IgD-negative memory B cell (primary cell): ENCODE measurements around the gene ABCA1. TPM values are rescaled to one million over a fixed set of nuclear protein-coding genes. Genes with fewer than 3 reads are reported as not detected.
"Not testable (repeated sequence)": the region's sequence is repeated elsewhere in the genome, so short reads cannot be mapped to it uniquely, and the experiment has no call there.

Experiments
- H3K27ac Mint-ChIP-seq, 3 donors: one replicate each; pipeline ENCODE4 v1.8.0; 2020 to 2022; ENCODE audit warnings: mild to moderate bottlenecking in 3 of 3, mixed read lengths in 3 of 3, moderate library complexity in 1 of 3
- H3K27me3 Mint-ChIP-seq: one replicate; pipeline ENCODE4 v1.8.0; 2021; ENCODE audit warnings: mixed read lengths
- H3K36me3 Mint-ChIP-seq: one replicate; pipeline ENCODE4 v1.8.0; 2020; ENCODE audit warnings: mild to moderate bottlenecking, mixed read lengths
- H3K4me1 Mint-ChIP-seq, 3 donors: one replicate each; pipeline ENCODE4 v1.8.0; 2020 to 2022; ENCODE audit warnings: mixed read lengths in 3 of 3, mild to moderate bottlenecking in 1 of 3
- H3K4me3 Mint-ChIP-seq, 4 donors: one replicate each; pipeline ENCODE4 v1.8.0; 2020 to 2022; ENCODE audit warnings: mild to moderate bottlenecking in 4 of 4, mixed read lengths in 4 of 4, moderate library complexity in 3 of 4
- H3K9me3 Mint-ChIP-seq, 3 donors: one replicate each; pipeline ENCODE4 v1.8.0; 2020 to 2021; ENCODE audit warnings: mixed read lengths in 3 of 3, mild to moderate bottlenecking in 1 of 3
- polyA plus RNA-seq: library from polyadenylated mRNA; unstranded; fragments of 300-500 nt; fragmentation: Illumina TruSeq; gene quantifications from one replicate; pipeline ENCODE4 v1.2.3, GENCODE V29; 2021

ABCA1 gene
- 1.3 TPM for polyA plus RNA-seq

GRCh38 chr9:104927912-104928740, at the start of gene ABCA1:
Gene ABCA1, minus strand, starts transcription at chr9:104928155. Its CDS starts 24,476 bp downstream, at chr9:104903679.
- H3K4me1 Mint-ChIP-seq: peaks cover 25% of the 10 kb centered on the region in 3 donors

DNA sequence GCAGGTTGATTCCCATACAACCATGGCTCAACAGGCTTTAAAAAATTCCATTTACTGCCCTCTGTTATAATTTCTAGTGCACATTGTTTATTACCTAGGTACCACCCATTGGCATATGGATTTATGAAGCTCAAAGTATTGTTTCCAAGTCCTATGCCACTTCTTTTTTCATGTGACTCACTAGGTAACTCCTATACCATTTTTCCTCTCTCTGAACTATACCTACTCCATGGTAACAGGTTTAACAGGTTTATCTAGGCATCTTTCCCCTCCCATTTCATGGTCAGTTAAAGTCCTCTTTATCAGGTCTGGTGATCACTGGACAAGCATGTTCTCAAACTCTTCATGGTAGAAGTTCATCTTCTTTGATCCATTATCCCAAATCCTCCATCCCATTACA, 49.6 kb upstream of the ABCA1 start:
- H3K4me3 Mint-ChIP-seq: no peak overlapping the region
- H3K36me3 Mint-ChIP-seq: peaks cover 1% of the 10 kb centered on the region
- peaks cover 11% of the 10 kb centered on the region for H3K27me3 Mint-ChIP-seq
- peaks cover 0 to 4% (median 0%) of the 10 kb centered on the region in 3 donors for H3K9me3 Mint-ChIP-seq
- no peak overlapping the region for H3K27ac Mint-ChIP-seq
- no peaks in the 10 kb centered on the region for H3K4me1 Mint-ChIP-seq

More at GRCh38 chr9:104927912-104928740, at the start of gene ABCA1:
- H3K9me3 Mint-ChIP-seq: no peaks in the 10 kb centered on the region
- H3K27me3 Mint-ChIP-seq: no peaks in the 10 kb centered on the region
- peak within 1 kb of the TSS; percentile 67 to 91 (median 90) for H3K27ac Mint-ChIP-seq
- H3K4me3 Mint-ChIP-seq: peak within 1 kb of the TSS; percentile 89 to 99 (median 94)
- H3K36me3 Mint-ChIP-seq: peaks cover 2% of the 10 kb centered on the region

DNA sequence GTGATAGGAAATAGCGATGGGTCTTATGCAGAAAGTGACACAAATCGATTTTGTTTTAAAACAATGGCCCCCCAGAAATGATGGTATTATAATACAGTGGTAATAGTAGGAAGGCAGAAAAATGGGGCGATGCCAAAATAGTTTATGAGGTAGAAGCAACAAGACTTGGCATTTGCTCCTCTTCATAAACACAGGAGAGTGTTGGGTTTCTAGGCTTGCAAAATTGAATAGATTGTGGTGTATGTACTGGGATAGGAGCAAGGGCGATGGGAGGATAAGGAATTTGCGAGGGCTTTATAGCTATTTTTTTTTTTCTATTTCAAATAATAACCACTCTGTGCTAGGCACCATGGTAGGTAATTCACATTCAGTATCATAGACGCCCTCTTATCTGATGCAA, 49.2 kb upstream of the ABCA1 start:
- Mint-ChIP-seq H3K4me3 (no peak overlapping the region), H3K27me3 (peaks cover 11% of the 10 kb centered on the region), H3K36me3 (peaks cover 1% of the 10 kb centered on the region), H3K9me3 (peaks cover 0 to 6% (median 0%) of the 10 kb centered on the region in 3 donors), H3K27ac (no peak overlapping the region), H3K4me1 (no peaks in the 10 kb centered on the region)

- H3K27ac Mint-ChIP-seq, H3K9me3 Mint-ChIP-seq, H3K4me3 Mint-ChIP-seq, H3K4me1 Mint-ChIP-seq, H3K36me3 Mint-ChIP-seq: not testable (repeated sequence)
- peaks cover 16% of the 10 kb centered on the region for H3K27me3 Mint-ChIP-seq
These were observed 48.1 kb upstream of the ABCA1 start for GRCh38 chr9:104975966-104976595.

- Mint-ChIP-seq H3K27ac (no peak overlapping the region), H3K4me1 (no peaks in the 10 kb centered on the region), H3K27me3 (peaks cover 19% of the 10 kb centered on the region), H3K9me3 (peaks cover 0 to 6% (median 0%) of the 10 kb centered on the region in 3 donors), H3K36me3 (peaks cover 3% of the 10 kb centered on the region), H3K4me3 (no peak overlapping the region)
These were observed 46.4 kb upstream of the ABCA1 start for GRCh38 chr9:104974053-104974962.

- Mint-ChIP-seq H3K36me3 (peaks cover 1% of the 10 kb centered on the region), H3K27me3 (peaks cover 20% of the 10 kb centered on the region), H3K9me3 (peaks cover 0 to 3% (median 0%) of the 10 kb centered on the region in 3 donors), H3K4me3 (no peak overlapping the region), H3K4me1 (peaks cover 5 to 8% (median 6%) of the 10 kb centered on the region in 3 donors), H3K27ac (no peak overlapping the region)
These were observed 44.4 kb upstream of the ABCA1 start for GRCh38 chr9:104972242-104972866.

DNA sequence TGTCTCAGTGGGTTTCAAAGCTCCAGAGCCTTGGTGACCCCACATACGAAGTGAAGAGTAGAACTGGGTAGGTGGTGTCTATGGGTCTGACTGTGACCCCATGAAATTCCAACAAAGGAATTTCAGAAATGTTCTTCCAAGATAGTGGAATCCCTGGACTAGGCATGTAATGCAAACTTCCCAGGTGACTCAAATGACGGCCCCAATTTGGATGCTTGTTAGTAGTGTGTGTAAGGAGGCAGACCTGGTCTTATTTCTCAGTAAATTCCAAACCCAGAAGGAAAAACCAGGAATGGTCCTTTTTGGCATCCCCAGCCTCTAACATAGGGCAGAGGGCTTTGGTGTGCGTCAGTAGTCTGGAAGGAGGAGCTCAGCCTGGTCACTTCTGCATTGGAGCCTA, 43.6 kb upstream of the ABCA1 start:
- no peak overlapping the region for H3K4me3 Mint-ChIP-seq
- peaks cover 20% of the 10 kb centered on the region for H3K27me3 Mint-ChIP-seq
- peak overlapping the region in 1 of 3 donors; percentile 23 for H3K27ac Mint-ChIP-seq
- H3K4me1 Mint-ChIP-seq: peaks cover 5 to 8% (median 6%) of the 10 kb centered on the region in 3 donors
- peaks cover 1% of the 10 kb centered on the region for H3K36me3 Mint-ChIP-seq
- peaks cover 0 to 3% (median 0%) of the 10 kb centered on the region in 3 donors for H3K9me3 Mint-ChIP-seq

GRCh38 chr9:104970271-104970987, 42.5 kb upstream of the ABCA1 start:
- Mint-ChIP-seq H3K4me1 (peaks cover 5 to 8% (median 6%) of the 10 kb centered on the region in 3 donors), H3K27me3 (peaks cover 20% of the 10 kb centered on the region), H3K4me3 (no peak overlapping the region), H3K27ac (no peak overlapping the region), H3K9me3 (peaks cover 0 to 3% (median 0%) of the 10 kb centered on the region in 3 donors), H3K36me3 (peaks cover 1% of the 10 kb centered on the region)

GRCh38 chr9:104969116-104969515, 41.2 kb upstream of the ABCA1 start:
- Mint-ChIP-seq H3K27ac (no peak overlapping the region), H3K36me3 (peaks cover 1% of the 10 kb centered on the region), H3K4me3 (peak overlapping the region; percentile 25 to 96 (median 86))

GRCh38 chr9:104968025-104968982, 40.3 kb upstream of the ABCA1 start:
- Mint-ChIP-seq H3K4me1 (peaks cover 5 to 8% (median 6%) of the 10 kb centered on the region in 3 donors), H3K27ac (peak overlapping the region; percentile 49 to 85 (median 64)), H3K27me3 (peaks cover 10% of the 10 kb centered on the region), H3K4me3 (peak overlapping the region; percentile 84 to 96 (median 91)), H3K9me3 (peaks cover 0 to 3% (median 0%) of the 10 kb centered on the region in 3 donors), H3K36me3 (peaks cover 1% of the 10 kb centered on the region)

More at GRCh38 chr9:104969116-104969515, 41.2 kb upstream of the ABCA1 start:
- H3K27me3 Mint-ChIP-seq: peaks cover 15% of the 10 kb centered on the region
- peaks cover 5 to 8% (median 6%) of the 10 kb centered on the region in 3 donors for H3K4me1 Mint-ChIP-seq
- H3K9me3 Mint-ChIP-seq: peaks cover 0 to 3% (median 0%) of the 10 kb centered on the region in 3 donors

DNA sequence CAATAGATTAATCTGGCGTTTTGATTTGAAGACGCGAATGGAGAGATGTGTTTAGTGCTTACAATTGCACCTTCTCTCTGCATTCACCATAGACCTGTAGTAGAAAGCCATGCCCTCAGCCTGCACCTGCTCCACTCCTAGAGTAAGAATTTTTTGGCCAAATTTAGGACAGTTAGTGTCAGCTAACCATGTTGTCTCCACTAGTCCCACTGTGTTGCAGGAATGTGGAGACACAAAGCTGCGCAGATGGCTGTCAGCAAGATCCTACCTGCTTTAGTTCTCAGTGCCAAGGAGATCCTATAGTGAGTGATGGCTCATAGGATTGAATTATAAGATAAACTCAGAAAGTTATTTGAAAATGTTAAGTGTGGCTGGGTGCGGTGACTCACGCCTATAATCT, 35.1 kb upstream of the ABCA1 start:
- Mint-ChIP-seq H3K4me1 (peaks cover 2 to 5% (median 2%) of the 10 kb centered on the region in 3 donors), H3K27me3 (peaks cover 6% of the 10 kb centered on the region), H3K27ac (no peak overlapping the region), H3K36me3 (no peaks in the 10 kb centered on the region), H3K4me3 (no peak overlapping the region), H3K9me3 (no peaks in the 10 kb centered on the region)

- Mint-ChIP-seq H3K36me3 (no peaks in the 10 kb centered on the region), H3K27ac (no peak overlapping the region), H3K9me3 (no peaks in the 10 kb centered on the region), H3K4me3 (no peak overlapping the region), H3K27me3 (peaks cover 6% of the 10 kb centered on the region), H3K4me1 (peaks cover 0 to 4% (median 0%) of the 10 kb centered on the region in 3 donors)
These were observed 33.9 kb upstream of the ABCA1 start for GRCh38 chr9:104961701-104962359.
